ENCODE measurements around the gene ANKMY1. TPM values are rescaled to one million over a fixed set of nuclear protein-coding genes. Genes with fewer than 3 reads are reported as not detected.
A peak's percentile ranks its signal among the peaks of the same experiment; 100 is the strongest.

Gene ANKMY1
- total and polyA plus RNA-seq, 2 experiments from 2014 or later, result 2.3 to 8.9 TPM

- TF ChIP-seq, protein P1, sequence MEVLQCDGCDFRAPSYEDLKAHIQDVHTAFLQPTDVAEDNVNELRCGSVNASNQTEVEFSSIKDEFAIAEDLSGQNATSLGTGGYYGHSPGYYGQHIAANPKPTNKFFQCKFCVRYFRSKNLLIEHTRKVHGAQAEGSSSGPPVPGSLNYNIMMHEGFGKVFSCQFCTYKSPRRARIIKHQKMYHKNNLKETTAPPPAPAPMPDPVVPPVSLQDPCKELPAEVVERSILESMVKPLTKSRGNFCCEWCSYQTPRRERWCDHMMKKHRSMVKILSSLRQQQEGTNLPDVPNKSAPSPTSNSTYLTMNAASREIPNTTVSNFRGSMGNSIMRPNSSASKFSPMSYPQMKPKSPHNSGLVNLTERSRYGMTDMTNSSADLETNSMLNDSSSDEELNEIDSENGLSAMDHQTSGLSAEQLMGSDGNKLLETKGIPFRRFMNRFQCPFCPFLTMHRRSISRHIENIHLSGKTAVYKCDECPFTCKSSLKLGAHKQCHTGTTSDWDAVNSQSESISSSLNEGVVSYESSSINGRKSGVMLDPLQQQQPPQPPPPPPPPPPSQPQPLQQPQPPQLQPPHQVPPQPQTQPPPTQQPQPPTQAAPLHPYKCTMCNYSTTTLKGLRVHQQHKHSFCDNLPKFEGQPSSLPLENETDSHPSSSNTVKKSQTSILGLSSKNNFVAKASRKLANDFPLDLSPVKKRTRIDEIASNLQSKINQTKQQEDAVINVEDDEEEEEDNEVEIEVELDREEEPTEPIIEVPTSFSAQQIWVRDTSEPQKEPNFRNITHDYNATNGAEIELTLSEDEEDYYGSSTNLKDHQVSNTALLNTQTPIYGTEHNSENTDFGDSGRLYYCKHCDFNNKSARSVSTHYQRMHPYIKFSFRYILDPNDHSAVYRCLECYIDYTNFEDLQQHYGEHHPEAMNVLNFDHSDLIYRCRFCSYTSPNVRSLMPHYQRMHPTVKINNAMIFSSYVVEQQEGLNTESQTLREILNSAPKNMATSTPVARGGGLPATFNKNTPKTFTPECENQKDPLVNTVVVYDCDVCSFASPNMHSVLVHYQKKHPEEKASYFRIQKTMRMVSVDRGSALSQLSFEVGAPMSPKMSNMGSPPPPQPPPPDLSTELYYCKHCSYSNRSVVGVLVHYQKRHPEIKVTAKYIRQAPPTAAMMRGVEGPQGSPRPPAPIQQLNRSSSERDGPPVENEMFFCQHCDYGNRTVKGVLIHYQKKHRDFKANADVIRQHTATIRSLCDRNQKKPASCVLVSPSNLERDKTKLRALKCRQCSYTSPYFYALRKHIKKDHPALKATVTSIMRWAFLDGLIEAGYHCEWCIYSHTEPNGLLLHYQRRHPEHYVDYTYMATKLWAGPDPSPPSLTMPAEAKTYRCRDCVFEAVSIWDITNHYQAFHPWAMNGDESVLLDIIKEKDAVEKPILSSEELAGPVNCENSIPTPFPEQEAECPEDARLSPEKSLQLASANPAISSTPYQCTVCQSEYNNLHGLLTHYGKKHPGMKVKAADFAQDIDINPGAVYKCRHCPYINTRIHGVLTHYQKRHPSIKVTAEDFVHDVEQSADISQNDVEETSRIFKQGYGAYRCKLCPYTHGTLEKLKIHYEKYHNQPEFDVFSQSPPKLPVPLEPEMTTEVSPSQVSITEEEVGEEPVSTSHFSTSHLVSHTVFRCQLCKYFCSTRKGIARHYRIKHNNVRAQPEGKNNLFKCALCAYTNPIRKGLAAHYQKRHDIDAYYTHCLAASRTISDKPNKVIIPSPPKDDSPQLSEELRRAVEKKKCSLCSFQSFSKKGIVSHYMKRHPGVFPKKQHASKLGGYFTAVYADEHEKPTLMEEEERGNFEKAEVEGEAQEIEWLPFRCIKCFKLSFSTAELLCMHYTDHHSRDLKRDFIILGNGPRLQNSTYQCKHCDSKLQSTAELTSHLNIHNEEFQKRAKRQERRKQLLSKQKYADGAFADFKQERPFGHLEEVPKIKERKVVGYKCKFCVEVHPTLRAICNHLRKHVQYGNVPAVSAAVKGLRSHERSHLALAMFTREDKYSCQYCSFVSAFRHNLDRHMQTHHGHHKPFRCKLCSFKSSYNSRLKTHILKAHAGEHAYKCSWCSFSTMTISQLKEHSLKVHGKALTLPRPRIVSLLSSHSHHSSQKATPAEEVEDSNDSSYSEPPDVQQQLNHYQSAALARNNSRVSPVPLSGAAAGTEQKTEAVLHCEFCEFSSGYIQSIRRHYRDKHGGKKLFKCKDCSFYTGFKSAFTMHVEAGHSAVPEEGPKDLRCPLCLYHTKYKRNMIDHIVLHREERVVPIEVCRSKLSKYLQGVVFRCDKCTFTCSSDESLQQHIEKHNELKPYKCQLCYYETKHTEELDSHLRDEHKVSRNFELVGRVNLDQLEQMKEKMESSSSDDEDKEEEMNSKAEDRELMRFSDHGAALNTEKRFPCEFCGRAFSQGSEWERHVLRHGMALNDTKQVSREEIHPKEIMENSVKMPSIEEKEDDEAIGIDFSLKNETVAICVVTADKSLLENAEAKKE (CRISPR knock-in tag; IDR thresholded peaks at IDR 0.05), result no peak
- TF ChIP-seq POLR2AphosphoS5 (IDR thresholded peaks at IDR 0.05; ENCODE audit: low read depth), result no peak
Measured at GRCh38 chr2:240433973-240434727, 123.6 kb downstream of the ANKMY1 start (continued).

DNA sequence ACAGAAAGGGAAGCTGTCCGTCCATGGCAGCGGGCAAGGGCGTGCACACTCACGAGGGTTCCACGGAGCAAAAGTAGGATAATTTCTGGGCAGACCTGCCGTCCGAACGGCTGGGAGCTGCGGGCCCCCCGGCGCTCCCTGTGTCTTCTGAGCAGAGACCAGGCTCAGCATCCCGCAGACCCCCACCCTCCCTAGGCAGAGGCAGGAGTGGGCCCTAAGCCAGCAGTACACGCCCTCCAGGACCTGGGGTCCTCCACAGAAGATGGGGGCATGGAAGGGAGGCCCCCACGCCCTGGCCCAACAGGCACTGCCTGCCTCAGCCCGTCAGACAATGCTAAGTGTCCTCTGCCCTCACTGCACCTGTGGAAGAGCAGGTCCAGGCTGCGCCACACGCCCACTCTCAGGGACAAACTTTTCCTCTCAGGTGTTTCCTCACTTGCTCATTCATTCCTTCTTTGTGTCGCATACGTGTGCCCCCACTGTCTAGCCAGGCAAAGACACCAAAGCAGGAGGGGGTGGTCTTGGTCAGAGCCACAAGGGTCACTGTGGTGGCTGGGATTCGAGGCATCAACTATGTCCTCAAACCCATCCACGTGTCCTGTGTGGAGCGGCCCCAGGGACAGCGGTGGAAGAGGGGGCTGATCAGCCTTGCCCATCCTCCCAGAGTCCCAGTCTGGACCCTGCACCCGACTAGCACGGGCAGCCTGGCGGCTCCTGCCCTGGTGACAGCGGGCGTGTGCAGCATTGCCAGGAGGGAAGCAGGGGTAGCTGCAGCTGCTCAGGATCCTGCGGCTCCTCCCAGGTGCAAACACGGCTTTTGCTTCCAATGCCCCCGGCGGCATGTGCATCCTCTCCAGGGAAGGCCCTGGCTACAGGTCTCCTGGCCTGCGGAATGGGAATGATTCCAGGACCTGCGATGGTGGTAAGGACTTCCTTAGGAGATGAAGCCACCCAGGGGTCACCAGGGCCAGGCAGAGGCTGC is 124.7 kb downstream of the ANKMY1 start:
- Mint-ChIP-seq H3K36me3 (ENCODE audit: low read depth) (no peaks in the 10 kb centered on the region), H3K4me1 (peaks cover 6% of the 10 kb centered on the region; the same call in 2 of the 3 replicates), H3K4me3 (peak overlapping the region; percentile 41; the same call in 1 of the 3 replicates), H3K9me3 (peaks cover 6% of the 10 kb centered on the region; the same call in 2 of the 3 replicates), H3K27ac (no peak overlapping the region), H3K27me3 (ENCODE audit: insufficient read depth, low read depth, poor library complexity) (peaks cover 21% of the 10 kb centered on the region)
- ATAC-seq (no peak), DNase-seq (ENCODE audit: low spot score) (no peak)
- Histone ChIP-seq H4K20me1 (replicated peaks; ENCODE audit: insufficient read depth) (peaks cover 7% of the 10 kb centered on the region), H3K36me3 (ENCODE audit: insufficient read depth) (no peaks in the 10 kb centered on the region), H3K4me3 (no peak overlapping the region), H3F3A (replicated peaks; ENCODE audit: low read depth) (0 out of 2 replicates have a peak, but pooled peaks cover 2% of the 10 kb centered on the region), H3K4me1 (ENCODE audit: insufficient read depth) (peaks cover 8% of the 10 kb centered on the region; the same call in 1 of the 2 replicates), H3K9me2 (ENCODE audit: insufficient read depth) (no peaks in the 10 kb centered on the region), H3K27me3 (ENCODE audit: insufficient read depth) (peaks cover 19% of the 10 kb centered on the region), H3K4me2 (no peak overlapping the region), H3K27ac (ENCODE audit: low read depth) (no peak overlapping the region), H3K79me2 (replicated peaks; ENCODE audit: insufficient read depth) (peaks cover 6% of the 10 kb centered on the region; the same call in 1 of the 2 replicates), H2AFZ (no peak overlapping the region)
- no peak for TF ChIP-seq CTCF (conservative IDR thresholded peaks at IDR 0.05; ENCODE audit: low read depth in 2 of 2)
- no peak for TF ChIP-seq ZNF331 (CRISPR knock-in tag; IDR thresholded peaks at IDR 0.05; ENCODE audit: low read depth)
- TF ChIP-seq EZH2 (IDR thresholded peaks at IDR 0.05; ENCODE audit: low read depth, unreplicated experiment), result no peak
- no peak for TF ChIP-seq EZH2phosphoT487 (IDR thresholded peaks at IDR 0.05; ENCODE audit: unreplicated experiment)
- TF ChIP-seq STAT1 (IDR thresholded peaks at IDR 0.05; ENCODE audit: unreplicated experiment), result no peak
